H1 (cell line): ENCODE results near the gene CACNA1B. TPM values are rescaled to one million over a fixed set of nuclear protein-coding genes. Genes with fewer than 3 reads are reported as not detected.

Source experiments
- CBX5 ChIP-seq: fragments of 300-800, 300-1000 bp; sonication (generic); IDR thresholded peaks from 2 replicates; pipeline ENCODE4 v1.7.1; 2016; ENCODE audit warnings: antibody characterized with exemption, low read length, low read depth
- CTCF ChIP-seq, 3 experiments: IDR thresholded peaks; 1 replicate in 2 of 3; 2 replicates in 1 of 3; pipeline versions ENCODE4 v1.5.1 to v1.6.1; 2011; ENCODE audit warnings: low read length in 3 of 3, mild to moderate bottlenecking in 3 of 3, inconsistent platforms in 2 of 3, low read depth in 1 of 3, moderate library complexity in 1 of 3; ENCODE audit not compliant: insufficient read depth in 1 of 3; ENCODE audit errors: control extremely low read depth in 1 of 3
- EZH2 ChIP-seq: fragments of 200-600 bp; sonication (generic); IDR thresholded peaks from 2 replicates; pipeline ENCODE4 v1.7.1; 2012; ENCODE audit warnings: low read depth, mild to moderate bottlenecking, moderate library complexity, low read length, inconsistent platforms; ENCODE audit not compliant: severe bottlenecking
- polyA plus RNA-seq, 7 experiments: library from polyadenylated mRNA; depleted of rRNA in 3 of 7; stranded (reverse) in 5 of 7; unstranded in 2 of 7; fragments of >200 nt in 5 of 7; fragments of 200-250 nt in 2 of 7; gene quantifications; 1 replicate in 5 of 7; 2 replicates in 1 of 7; 4 replicates in 1 of 7; pipeline versions ENCODE4 v1.2.1 to v1.2.3, GENCODE V29; 2011 to 2013; ENCODE audit warnings: missing spikeins in 2 of 7, mixed read lengths in 2 of 7
- total RNA-seq: library from RNA; stranded (reverse); fragmentation: NEBNext Ultra II Directional; extraction: Animal tissue kit (Norgen Biotek cat#: 25700); gene quantifications from 2 replicates; pipeline ENCODE4 v1.2.1, GENCODE V29; 2021
- TF ChIP-seq, protein P1 (sequence below): IDR thresholded peaks from 2 replicates; pipeline ENCODE4 v1.6.1; 2012; ENCODE audit warnings: inconsistent platforms

The CACNA1B gene
- total and polyA plus RNA-seq, 2 of the 8 experiments (the other 6 are each of a cell fraction or from before 2014, with no cell fraction given): 1.5 to 5.7 TPM

DNA sequence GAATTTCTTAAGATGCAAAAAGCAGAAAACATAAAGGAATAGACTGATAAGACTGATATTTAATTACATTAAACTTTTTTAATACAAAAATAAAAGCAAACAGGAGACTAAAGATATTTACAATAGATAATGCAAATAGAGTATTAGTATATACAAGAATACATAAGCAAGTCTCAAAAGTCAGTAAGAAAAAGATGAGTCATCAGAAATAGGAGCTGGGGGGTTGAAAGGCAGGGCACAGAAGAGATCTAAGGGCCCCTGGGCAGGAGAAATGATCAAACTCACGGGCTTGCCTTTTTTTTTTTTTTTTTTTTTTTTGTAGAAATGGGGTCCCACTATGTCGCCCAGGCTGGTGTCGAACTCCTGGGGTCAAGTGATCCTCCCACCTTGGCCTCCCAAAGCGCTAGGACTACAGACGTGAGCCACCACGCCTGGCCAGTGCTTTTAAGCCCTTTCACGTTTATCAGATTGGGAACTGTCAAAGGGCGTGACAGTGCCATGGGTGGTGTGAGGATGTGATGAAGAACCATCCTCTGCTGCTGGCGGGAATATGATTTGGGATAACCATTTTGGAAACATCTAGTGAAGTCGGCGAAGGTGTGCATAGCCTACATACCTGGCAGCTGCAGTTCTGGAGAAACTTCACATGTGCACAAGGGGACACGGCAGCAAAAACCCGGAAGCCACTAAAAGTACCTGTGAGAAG lies 126.1 kb downstream of the CACNA1B start (continued):
- TF ChIP-seq CTCF (IDR thresholded peaks at IDR 0.05; ENCODE audit: control extremely low read depth in 1 of 3, insufficient read depth in 1 of 3, low read depth in 1 of 3, low read length in 3 of 3): no peak
- no peak for TF ChIP-seq CBX5
- TF ChIP-seq EZH2: no peak
- TF ChIP-seq, protein P1, sequence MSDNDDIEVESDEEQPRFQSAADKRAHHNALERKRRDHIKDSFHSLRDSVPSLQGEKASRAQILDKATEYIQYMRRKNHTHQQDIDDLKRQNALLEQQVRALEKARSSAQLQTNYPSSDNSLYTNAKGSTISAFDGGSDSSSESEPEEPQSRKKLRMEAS: no peak
